ENCODE results near the gene TANGO2.

The TANGO2 gene

DNA sequence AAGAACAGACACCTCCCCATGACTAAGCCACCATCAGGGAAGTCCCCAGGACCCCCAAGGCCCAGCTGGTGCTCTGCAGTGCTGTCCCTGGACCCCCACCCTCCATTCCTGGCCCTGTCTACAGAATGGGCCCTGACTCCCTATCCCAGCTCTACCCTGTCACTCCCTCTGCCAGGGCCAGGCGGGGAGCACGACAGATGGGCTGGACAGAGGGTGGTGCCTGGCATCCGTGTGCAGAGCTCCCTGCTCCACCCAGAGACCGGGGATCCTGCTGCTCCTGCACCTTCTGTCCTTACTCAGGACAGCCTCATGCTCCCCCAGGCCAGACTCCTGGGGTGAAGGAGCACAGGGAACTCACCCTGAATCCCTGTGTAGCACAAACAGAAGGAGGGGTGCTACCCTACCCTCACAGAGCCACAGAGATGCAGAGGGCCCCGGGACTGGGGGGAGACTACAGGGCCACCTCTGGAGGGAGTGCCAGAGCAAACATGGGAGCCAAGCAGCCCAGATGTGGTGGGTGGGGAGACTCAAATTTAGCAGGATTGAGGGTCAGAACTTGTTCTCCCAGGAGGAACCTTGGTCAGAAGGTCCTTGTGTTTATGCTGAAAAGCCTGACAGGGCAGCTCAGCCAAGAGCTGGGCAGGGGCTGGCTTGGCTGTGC lies 6.3 kb upstream of the TANGO2 start:
- no peak for DNase-seq

DNA sequence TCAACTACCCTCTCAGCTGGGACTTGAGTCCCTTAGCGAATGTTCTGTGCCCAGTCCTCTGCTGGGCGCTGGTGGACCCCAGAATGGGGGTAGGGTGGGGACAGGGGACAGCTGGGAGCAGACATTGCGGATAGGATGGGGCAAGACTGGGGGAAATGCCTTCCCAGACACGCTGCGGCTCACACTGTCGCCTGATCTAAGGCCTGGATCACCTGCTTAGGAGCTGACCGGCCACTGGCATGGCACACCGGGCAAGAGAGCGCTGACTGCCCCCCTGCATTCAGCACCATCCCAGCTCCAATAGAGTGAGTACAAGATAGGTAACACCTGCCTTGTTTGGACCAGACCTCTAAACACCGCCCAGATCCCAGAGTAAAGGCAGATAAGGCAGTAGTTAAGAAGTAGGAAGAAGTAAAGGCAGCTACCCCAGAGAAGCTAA lies 5.7 kb upstream of the TANGO2 start:
- DNase-seq = no peak

- no peak for DNase-seq
These were observed 4.8 kb upstream of the TANGO2 start for GRCh38 chr22:20015971-20016733.

DNA sequence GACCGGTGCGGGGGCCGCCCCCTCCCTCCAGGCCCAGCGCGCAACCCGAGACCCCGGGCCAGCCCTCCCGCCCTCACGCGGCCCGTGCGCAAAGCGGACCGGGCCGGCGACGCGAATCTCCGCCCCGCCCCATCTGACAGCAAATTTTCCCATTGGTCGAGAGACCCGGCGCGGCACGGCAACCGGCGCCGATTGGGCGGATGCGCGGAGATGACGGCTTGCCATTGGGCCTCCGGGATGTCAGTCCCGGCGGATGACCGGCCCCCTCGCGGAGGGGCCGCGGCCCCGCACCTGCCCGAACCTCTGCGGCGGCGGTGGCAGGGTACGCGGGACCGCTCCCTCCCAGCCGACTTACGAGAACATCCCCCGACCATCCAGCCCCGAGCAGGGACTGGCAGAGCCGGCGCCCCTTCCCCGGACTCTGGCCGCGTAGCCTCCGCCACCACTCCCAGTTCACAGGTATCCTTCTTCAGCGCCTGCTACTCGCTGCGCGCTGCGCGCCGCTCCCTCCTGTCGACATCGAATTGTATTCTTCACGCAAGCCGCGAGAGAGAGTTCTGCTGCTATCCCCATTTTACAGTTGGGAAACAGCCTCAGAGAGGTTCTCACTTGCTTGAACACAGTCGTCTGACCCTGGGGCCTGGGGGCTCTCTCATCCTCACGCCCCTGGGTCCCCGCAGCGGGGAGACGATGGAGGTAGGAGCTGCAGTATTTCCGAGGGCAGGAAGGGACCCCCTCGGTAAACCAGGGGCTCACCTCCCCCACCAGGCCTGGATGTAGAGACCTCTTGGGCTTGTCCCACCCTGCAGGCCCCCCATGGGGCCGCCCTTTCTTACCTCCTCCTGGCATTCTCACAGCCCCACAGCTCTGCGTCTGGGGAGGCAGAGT lies 3.9 kb upstream of the TANGO2 start, which contains the start of gene ARVCF:
TSS of gene ARVCF (minus strand) at position 90 of the 888 bp plus-strand sequence. CDS start 26,029 bp downstream, outside the sequence.
- DNase-seq = peak; percentile 63

GRCh38 chr22:20017622-20017958 lies 3.3 kb upstream of the TANGO2 start:
- DNase-seq = no peak

DNA sequence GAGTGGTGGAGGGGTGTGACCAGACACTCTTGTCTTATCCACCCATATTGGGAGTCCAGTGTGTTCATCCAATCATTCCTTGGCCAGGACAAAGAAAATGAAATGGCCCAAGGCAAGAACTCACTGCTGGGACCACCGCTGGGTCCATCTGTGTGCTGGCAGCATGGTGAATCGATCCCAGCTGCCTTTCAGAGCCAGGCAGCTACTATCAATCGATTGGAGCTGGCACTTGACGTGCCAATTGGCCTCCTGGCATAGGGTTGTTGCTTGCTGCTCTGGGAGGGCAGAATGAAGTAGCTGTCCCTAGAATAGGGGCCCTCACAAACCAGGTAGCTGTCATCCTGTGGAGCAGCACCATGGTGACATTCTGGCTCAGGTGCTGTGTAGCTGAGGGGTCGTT lies 2.9 kb upstream of the TANGO2 start:
- DNase-seq = no peak

GRCh38 chr22:20019661-20020532 lies 1.0 kb upstream of the TANGO2 start:
- DNase-seq = no peak

DNA sequence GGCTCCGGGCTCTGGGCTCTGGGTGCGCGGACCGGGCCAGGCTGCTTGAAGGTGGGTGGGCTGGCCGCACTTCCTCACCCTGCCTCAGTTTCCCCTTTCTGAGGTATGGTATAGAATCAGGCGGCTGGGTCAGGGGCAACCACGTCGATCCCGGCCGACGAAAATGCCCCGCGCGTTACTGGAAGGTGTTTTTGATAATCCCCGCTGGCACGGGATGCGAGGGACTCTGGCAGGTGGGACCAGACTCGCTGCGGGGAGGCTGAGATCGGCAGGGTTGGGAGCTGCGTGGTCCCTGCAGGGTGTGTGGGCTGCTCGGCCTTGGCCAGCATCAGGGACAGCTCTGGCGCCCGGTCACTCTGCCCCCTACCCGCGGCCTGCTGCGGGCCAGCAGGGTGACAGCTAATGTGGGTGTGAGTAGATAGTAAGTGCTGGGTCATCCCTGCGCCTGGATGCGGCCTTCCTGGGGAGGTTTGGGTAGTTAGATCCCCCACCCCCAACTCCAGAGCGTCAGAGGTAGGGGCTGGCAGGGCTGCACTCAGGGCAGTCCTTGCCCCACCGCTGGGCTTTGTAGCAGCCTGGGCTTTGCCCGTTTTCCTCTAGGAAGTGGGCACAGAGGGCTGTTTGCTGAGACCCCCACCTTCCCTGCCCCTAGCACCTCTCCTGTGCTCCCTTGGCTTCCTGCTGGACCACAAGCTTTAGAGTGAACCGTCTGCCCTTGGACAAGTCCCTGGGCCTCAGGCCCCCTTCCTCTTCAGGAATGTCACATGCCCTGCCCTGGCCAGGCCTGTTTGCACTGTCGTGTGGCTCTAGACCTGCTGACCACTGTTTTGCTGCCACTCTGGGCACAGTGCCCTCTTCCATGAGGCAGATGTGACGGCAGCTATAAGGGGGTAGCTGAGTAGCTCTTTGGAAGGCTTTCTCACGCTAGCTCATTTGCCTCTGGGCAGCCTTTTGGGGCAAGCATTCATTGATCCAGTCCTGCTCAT lies 579 bp downstream of the TANGO2 start:
- no peak for DNase-seq

- no peak for DNase-seq
These were observed 1.5 kb downstream of the TANGO2 start for GRCh38 chr22:20022231-20022977.

DNA sequence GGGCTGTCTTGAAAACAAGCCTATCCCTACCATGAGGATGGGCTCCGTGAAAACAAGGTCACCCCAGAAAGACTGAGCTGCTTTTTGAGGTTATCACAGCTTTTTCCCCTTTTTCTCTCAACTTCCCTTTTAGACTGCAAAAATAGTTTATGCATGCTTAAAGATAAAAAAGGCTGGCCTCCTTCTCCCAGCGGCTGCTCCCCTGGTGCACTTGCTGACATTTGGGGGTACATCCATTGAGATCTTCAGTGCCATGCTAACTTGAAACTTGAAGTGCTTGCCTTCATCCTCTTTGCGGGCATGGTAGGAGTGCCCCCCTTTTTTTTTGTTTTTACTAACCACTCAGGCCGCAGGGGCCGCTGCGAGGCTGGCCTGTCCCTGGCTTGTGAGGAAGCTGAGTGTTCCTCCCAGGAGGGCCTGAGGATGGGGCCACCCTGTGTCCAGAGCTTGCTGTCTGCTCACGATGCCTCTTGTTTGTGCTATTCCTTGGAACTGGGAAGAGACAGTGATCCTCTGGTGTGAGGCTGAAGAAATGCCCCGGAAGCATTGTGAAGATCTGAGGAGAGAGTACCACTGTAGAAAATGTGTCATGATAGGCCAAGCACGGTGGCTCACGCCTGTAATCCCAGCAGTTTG lies 2.2 kb downstream of the TANGO2 start:
- no peak for DNase-seq

- DNase-seq = no peak
These were observed 3.3 kb downstream of the TANGO2 start for GRCh38 chr22:20024225-20024624.

DNA sequence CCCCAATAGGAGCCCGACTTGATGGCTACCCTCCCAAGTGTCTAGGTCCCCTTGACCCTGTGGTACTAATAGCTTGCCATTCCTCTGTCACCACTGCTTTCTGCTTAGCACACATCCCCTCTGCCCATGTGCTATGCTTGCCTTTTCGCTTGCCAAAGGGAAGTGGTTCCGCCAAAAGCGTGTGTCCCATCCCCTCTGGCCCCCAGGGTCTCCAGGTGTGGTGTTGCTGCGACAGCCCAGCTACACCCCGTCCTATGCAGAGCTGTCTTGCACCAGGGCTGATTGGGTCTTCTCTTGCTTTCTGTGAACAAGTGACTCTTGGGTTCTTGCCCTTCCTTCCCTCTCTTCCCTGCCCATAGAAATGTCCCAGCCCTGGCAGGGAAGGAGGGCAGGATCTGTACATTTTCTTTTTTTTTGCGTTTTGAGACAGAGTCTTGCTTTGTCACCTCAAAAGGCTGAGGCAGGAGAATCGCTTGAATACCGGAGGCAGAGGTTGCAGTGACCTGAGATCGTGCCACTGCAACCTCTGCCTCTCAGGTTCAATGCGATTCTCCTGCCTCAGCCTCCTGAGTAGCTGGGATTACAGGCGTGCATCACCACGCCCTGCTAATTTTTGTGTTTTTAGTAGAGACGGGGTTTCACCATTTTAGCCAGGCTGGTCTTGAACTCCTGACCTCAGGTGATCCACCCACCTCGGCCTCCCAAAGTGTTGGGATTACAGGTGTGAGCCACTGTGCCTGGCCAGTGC lies 3.9 kb downstream of the TANGO2 start:
- no peak for DNase-seq

- DNase-seq = no peak
These were observed 4.7 kb downstream of the TANGO2 start for GRCh38 chr22:20025401-20026203.

DNA sequence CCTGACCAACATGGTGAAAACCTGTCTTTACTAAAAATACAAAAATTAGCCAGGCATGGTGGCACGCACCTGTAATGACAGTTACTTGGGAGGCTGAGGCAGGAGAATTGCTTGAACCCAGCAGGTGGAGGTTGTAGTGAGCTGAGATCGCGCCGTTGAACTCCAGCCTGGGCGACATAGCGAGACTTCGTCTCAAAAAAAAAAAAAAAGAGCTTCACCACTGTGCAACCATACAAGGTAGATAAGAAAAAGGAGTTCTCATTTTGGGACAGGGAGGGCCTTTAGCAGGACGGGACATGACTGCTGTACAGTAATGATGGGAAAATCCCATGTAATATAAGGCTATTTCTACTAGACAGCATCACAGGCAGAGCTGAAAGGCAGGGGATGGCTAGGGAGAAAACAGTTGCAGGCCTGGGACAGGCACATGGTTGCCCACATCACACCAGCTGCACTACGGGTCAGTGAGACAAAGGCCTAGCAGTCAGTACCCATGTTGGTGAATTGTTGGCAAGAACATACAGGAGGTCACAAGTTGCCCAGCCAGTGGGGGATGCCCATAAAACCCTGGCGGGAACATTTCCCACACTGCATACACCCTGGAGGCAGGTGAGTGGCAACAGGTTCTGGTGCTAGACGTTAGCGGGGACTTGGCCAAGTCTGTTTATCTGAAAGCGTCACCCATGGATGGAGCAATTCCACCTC lies 5.4 kb downstream of the TANGO2 start:
- DNase-seq = no peak

DNA sequence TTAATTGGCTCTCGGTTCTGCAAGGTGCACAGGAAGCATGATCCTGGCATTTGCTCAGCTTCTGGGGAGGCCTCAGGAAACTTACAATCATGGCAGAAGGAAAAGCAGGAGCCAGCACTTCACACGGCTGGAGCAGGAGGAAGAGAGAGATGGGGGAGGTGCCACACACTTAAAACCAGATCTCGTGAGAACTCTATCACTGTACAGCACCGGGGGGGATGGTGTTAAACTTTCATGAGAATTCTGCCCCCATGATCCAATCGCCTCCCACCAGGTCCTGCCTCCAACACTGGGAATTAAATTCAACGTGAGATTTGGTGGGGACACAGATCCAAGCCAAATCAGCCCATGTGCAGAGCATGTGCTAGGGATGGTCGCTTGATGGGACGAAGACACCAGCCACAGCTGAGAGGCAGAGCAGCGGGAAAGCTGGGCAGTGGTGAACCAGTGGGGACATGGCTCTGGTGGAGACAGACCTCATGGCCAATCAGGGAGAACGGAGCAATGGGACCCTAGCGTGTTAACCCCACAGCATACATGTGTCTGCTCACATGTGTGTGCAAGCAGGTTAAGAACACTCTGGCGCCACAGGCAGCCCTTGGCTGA lies 6.2 kb downstream of the TANGO2 start:
- no peak for DNase-seq

DNA sequence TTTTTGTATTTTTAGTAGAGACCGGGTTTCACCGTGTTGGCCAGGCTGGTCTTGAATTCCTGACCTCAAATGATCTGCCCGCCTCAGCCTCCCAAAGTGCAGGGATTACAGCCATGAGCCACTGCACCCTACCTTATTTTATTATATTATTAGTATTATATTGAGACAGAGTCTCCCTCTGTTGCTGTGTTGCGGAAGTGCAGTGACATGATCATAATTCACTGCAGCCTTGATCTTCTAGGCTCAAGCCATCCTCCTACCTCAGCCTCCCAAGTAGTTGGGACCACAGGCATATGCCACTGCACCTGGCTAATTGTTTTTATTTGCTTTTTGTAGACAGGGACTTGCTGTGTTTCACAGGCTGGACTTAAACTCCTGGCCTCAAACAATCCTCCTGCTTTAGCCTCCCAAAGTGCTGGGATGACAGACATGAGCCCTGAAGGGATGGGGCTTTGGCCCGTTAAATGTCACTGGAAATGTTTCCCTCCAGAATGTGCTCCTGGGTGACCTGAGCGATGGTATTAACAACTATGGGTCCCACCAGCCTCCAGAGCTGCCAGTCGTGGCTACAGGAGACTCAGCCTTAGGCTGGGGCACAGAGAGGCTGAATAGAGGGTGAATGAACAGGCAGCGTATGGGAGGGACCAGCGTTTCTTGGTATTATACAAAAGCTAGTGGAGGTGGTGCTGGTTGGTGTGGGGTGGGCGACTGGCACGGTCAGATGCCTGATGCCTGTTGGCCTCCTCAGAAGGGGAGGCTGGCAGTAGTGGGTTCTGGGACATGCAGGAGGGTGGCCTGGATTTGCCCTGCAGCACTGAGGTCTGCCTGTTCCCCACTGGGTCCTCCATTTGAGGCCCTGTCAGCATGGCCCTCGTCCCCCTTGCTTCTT lies 7.3 kb downstream of the TANGO2 start:
- no peak for DNase-seq

Measured in NCI-H2029 treated with DMSO at 0.1 percent for 48 hours (cell line).